Body of pancreas (tissue), 4 donors: ENCODE results near the gene UBXN4. TPM values are rescaled to one million over a fixed set of nuclear protein-coding genes. Genes with fewer than 3 reads are reported as not detected.

Source experiments
- ATAC-seq: fragments of 150-250 bp; one replicate; pipeline ENCODE4 v1.9.1; 2016
- DNase-seq, 4 donors: peaks; one replicate each; pipeline ENCODE4 v3.0.0-alpha.2; 2019
- H3K27ac ChIP-seq, 4 donors: fragments of 200-600 bp; sonication (generic); 1 replicate in 3 of 4; 2 replicates in 1 of 4; pipeline versions ENCODE4 v1.5.1 to v1.6.1; 2016 to 2019; ENCODE audit warnings: mild to moderate bottlenecking in 1 of 4, mixed read lengths in 1 of 4, moderate library complexity in 1 of 4
- H3K27me3 ChIP-seq, 2 donors: fragments of 200-600 bp; sonication (generic); one replicate each; pipeline ENCODE4 v1.6.0; 2016; ENCODE audit warnings: mild to moderate bottlenecking in 1 of 2
- H3K36me3 ChIP-seq, 2 donors: fragments of 200-600 bp; sonication (generic); replicated peaks in 1 of 2; 2 replicates each; pipeline ENCODE4 v1.5.1; 2016; ENCODE audit warnings: low read depth in 2 of 2; ENCODE audit not compliant: insufficient read depth in 1 of 2
- H3K4me1 ChIP-seq: fragments of 200-600 bp; sonication (generic); one replicate; pipeline ENCODE4 v1.6.0; 2016
- H3K4me3 ChIP-seq, 2 donors: fragments of 200-600 bp; sonication (generic); 1 replicate in 1 of 2; 2 replicates in 1 of 2; pipeline ENCODE4 v1.5.1; 2016 to 2019
- H3K9me3 ChIP-seq, 3 donors: fragments of 200-600 bp; sonication (generic); 1 replicate in 2 of 3; 2 replicates in 1 of 3; pipeline ENCODE4 v1.5.1; 2016
- CTCF ChIP-seq, 7 experiments: fragments of 450-650 bp in 4 of 7; fragments of 200-600 bp in 3 of 7; sonication (generic) in 3 of 7; IDR thresholded peaks; one replicate each; pipeline ENCODE4 v1.5.1; 2016 to 2019; ENCODE audit warnings: antibody characterized with exemption in 7 of 7
- POLR2A ChIP-seq, 3 donors: fragments of 450-650 bp; IDR thresholded peaks; one replicate each; pipeline ENCODE4 v1.6.1; 2016; ENCODE audit warnings: antibody characterized with exemption in 3 of 3, mild to moderate bottlenecking in 2 of 3
- WGBS, 2 donors: methylation state at CpG; one replicate each; pipeline ENCODE4 v1.1.5; 2017; 5-methylcytosine and 5-hydroxymethylcytosine counted together
- intact Hi-C: fragments of 100-400 bp; cut with DNase I; formaldehyde crosslinking; loops from one replicate; pipeline ENCODE4 v1.15.1; 2023
- total RNA-seq, 2 donors: library from RNA; depleted of rRNA; stranded (reverse); fragments of >200 nt; gene quantifications; one replicate each; pipeline ENCODE4 v1.1.0, GENCODE V29; 2016

Gene UBXN4
- 10 to 100 TPM; 55.7 to 70.3 TPM for total RNA-seq

GRCh38 chr2:135741395-135742324 is at the start of gene UBXN4:
TSS of gene UBXN4 (plus strand) at chr2:135741855. CDS start at chr2:135741930, 75 bp downstream.
- DNase-seq, result peak; percentile 97 to 99 (median 98)

GRCh38 chr2:135694711-135695110 is 46.9 kb upstream of the UBXN4 start:
- no peaks in the 10 kb centered on the region for H3K36me3 ChIP-seq
- intact Hi-C loops, result no loop called here
- no peak for ATAC-seq
- no peak for TF ChIP-seq CTCF (IDR thresholded peaks at IDR 0.05)
- TF ChIP-seq POLR2A (IDR thresholded peaks at IDR 0.05), result no peak
- no peak overlapping the region for H3K27ac ChIP-seq
- WGBS, 2 donors, result 88 to 94% methylated on average over 2 of the region's 2 CpGs
- no peak for DNase-seq
- H3K4me1 ChIP-seq, result no peaks in the 10 kb centered on the region
- no peak overlapping the region for H3K4me3 ChIP-seq
- H3K9me3 ChIP-seq, result no peaks in the 10 kb centered on the region
- no peaks in the 10 kb centered on the region for H3K27me3 ChIP-seq

More at GRCh38 chr2:135741395-135742324, at the start of gene UBXN4:
- Histone ChIP-seq H3K27me3 (no peaks in the 10 kb centered on the region), H3K27ac (peak within 1 kb of the TSS; percentile 96 to 100 (median 98)), H3K4me1 (peaks cover 16% of the 10 kb centered on the region), H3K4me3 (peak within 1 kb of the TSS; percentile 75 to 85), H3K36me3 (no peaks in the 10 kb centered on the region), H3K9me3 (no peaks in the 10 kb centered on the region)
- peak; percentile 96 for ATAC-seq
- intact Hi-C loops, result no loop called here
- WGBS, 2 donors, result 0 to 1% methylated on average over 19 to 89 of the region's 93 CpGs
- peak in 5 of 7 experiments; percentile 11 to 52 (median 41) for TF ChIP-seq CTCF (IDR thresholded peaks at IDR 0.05)
- peak; percentile 95 for TF ChIP-seq POLR2A (IDR thresholded peaks at IDR 0.05)

GRCh38 chr2:135698838-135699237 is 42.8 kb upstream of the UBXN4 start:
- Histone ChIP-seq H3K4me1 (peaks cover 8% of the 10 kb centered on the region), H3K27me3 (no peaks in the 10 kb centered on the region), H3K4me3 (no peak overlapping the region), H3K27ac (no peak overlapping the region), H3K9me3 (no peaks in the 10 kb centered on the region), H3K36me3 (no peaks in the 10 kb centered on the region)
- intact Hi-C loops, result no loop called here
- 98 to 100% methylated on average over 2 of the region's 2 CpGs for WGBS, 2 donors
- ATAC-seq, result no peak
- no peak for TF ChIP-seq POLR2A (IDR thresholded peaks at IDR 0.05)
- TF ChIP-seq CTCF (IDR thresholded peaks at IDR 0.05), result no peak
- no peak for DNase-seq

- Histone ChIP-seq H3K36me3 (no peaks in the 10 kb centered on the region), H3K27ac (no peak overlapping the region), H3K9me3 (no peaks in the 10 kb centered on the region), H3K27me3 (no peaks in the 10 kb centered on the region), H3K4me1 (peaks cover 8% of the 10 kb centered on the region), H3K4me3 (no peak overlapping the region)
- TF ChIP-seq CTCF (IDR thresholded peaks at IDR 0.05), result no peak
- TF ChIP-seq POLR2A (IDR thresholded peaks at IDR 0.05), result no peak
- WGBS, 2 donors, result 87 to 90% methylated on average over 2 of the region's 2 CpGs
- ATAC-seq (no peak), DNase-seq (no peak)
- intact Hi-C loops, result no loop called here
These were observed 40.2 kb upstream of the UBXN4 start for GRCh38 chr2:135701442-135701841.
